ENCODE data around the gene ANXA2R. TPM values are rescaled to one million over a fixed set of nuclear protein-coding genes. Genes with fewer than 3 reads are reported as not detected.
A peak's percentile ranks its signal among the peaks of the same experiment; 100 is the strongest.
"Not testable (repeated sequence)": the region's sequence is repeated elsewhere in the genome, so short reads cannot be mapped to it uniquely, and the experiment has no call there.

Gene ANXA2R
- total RNA-seq, 1 donor from 2014 or later, result 0.93 TPM

- H3K4me3 Mint-ChIP-seq, result peak overlapping the region; percentile 99
- peaks cover 22% of the 10 kb centered on the region for H3K36me3 Mint-ChIP-seq (ENCODE audit: low read depth)
- peaks cover 44% of the 10 kb centered on the region for H3K4me1 Mint-ChIP-seq (ENCODE audit: low read depth)
- no peak for DNase-seq (ENCODE audit: low spot score)
- intact Hi-C loops (cut with micrococcal nuclease), result loop anchor here (10.0 kb wide), 1 partner anchor 1737 kb away; the partner anchor contains the start of gene MRPS30
- H3K27me3 Mint-ChIP-seq (ENCODE audit: insufficient read depth), result no peaks in the 10 kb centered on the region
- H3K9me3 Mint-ChIP-seq, result no peaks in the 10 kb centered on the region
- H3K27ac Mint-ChIP-seq, result peak overlapping the region; percentile 100
These were observed 27.9 kb upstream of the ANXA2R start for GRCh38 chr5:43068037-43068436.

DNA sequence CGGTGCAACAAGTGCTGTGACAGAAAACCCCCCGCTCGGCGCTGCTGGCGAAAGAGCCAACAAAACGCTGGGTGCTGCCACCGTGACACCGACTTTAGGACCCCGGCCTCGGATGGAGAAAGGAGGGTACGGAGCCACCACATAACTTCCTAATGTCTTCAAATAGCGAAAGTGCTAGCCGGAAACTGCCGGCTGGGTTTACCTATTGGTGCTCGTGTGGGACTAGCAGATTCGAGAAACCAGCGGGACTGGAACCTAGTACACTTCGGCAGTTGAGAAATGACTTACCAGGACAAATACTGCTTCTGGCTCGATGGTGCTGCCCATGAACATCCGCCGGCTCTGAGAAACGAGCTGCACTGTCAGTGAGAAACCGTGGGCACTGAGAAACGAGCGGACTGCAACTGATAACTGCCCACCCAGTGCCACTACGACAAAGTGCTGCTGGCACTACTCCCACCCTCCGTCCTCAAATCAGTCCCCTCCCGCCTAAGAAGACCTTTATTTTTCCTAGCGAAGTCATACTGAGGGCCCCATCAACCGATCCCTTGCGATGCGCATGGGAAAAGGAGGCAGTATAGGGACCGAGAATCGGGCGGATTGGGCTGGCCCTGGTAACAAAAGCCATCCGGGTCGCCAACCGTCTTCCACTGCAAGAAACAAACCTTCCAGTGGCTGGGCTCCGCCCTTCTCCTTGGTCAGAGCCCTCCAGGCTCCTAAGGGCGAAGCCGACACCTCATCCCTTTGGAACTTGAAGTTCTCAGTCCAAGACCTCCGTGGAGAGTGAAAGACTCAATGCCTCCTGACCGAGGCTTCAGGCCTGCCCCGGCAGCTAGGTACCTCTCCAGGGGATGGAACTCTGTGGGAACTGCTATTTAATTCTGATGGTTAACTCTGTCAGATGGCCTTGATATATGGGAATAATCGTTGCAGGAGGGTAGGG is 27.0 kb upstream of the ANXA2R start:
- DNase-seq (ENCODE audit: low spot score), result peak; percentile 78
- Mint-ChIP-seq H3K27ac (peak overlapping the region; percentile 100), H3K4me1 (ENCODE audit: low read depth) (peaks cover 47% of the 10 kb centered on the region), H3K4me3 (peak overlapping the region; percentile 99), H3K36me3 (ENCODE audit: low read depth) (peaks cover 20% of the 10 kb centered on the region), H3K27me3 (ENCODE audit: insufficient read depth) (peaks cover 3% of the 10 kb centered on the region), H3K9me3 (no peaks in the 10 kb centered on the region)
- intact Hi-C loops (cut with micrococcal nuclease), result loop anchor here (1.0 to 10.0 kb wide), 11 partner anchors 7 to 1738 kb away; partner anchors contain the start of genes C5orf34, HMGCS1, MRPS30 and NIM1K

GRCh38 chr5:43065948-43066798 is 26.1 kb upstream of the ANXA2R start:
- peak overlapping the region; percentile 100 for H3K27ac Mint-ChIP-seq
- peaks cover 20% of the 10 kb centered on the region for H3K36me3 Mint-ChIP-seq (ENCODE audit: low read depth)
- peaks cover 48% of the 10 kb centered on the region for H3K4me1 Mint-ChIP-seq (ENCODE audit: low read depth)
- no peaks in the 10 kb centered on the region for H3K9me3 Mint-ChIP-seq
- H3K27me3 Mint-ChIP-seq (ENCODE audit: insufficient read depth), result peaks cover 3% of the 10 kb centered on the region
- DNase-seq (ENCODE audit: low spot score), result peak; percentile 68
- H3K4me3 Mint-ChIP-seq, result peak overlapping the region; percentile 99
- intact Hi-C loops (cut with micrococcal nuclease), result loop anchor here (1.0 to 10.0 kb wide), 13 partner anchors 8 to 1739 kb away; partner anchors contain the start of genes C5orf34, MRPS30, NIM1K and NNT

DNA sequence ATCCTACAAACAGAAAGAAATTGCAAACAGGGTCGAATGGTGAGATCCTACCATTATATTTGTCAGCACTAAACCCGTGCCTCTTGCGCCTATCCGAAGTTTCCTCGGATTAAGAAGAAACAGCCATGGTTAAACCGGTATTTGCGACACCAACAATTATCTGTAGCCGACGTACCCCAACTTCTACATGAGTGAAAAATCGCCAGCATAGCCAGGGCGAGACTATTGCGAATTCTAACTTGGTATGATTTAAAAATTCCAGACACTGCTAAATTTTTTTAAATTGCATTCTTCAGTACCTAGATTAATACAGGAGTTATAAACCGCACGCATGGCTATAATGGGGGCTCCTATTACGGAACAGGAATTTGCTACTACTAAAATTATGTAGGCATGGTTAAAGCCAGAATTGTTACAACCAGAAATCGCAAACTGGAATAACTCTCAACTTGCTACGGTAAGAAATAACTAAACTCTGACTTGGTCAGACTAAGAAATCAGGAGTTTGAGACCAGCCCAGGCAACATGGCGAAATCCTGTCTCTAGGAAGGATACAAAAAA is 25.3 kb upstream of the ANXA2R start:
- DNase-seq (ENCODE audit: low spot score), result no peak
- intact Hi-C loops (cut with micrococcal nuclease), result loop anchor here (1.0 to 10.0 kb wide), 5 partner anchors 47 to 1739 kb away; partner anchors contain the start of genes MRPS30 and TMEM267
- Mint-ChIP-seq H3K4me1 (ENCODE audit: low read depth) (peaks cover 42% of the 10 kb centered on the region), H3K27ac (peak overlapping the region; percentile 100), H3K4me3 (peak overlapping the region; percentile 99), H3K36me3 (ENCODE audit: low read depth) (peaks cover 15% of the 10 kb centered on the region), H3K27me3 (ENCODE audit: insufficient read depth) (peaks cover 3% of the 10 kb centered on the region), H3K9me3 (no peaks in the 10 kb centered on the region)

DNA sequence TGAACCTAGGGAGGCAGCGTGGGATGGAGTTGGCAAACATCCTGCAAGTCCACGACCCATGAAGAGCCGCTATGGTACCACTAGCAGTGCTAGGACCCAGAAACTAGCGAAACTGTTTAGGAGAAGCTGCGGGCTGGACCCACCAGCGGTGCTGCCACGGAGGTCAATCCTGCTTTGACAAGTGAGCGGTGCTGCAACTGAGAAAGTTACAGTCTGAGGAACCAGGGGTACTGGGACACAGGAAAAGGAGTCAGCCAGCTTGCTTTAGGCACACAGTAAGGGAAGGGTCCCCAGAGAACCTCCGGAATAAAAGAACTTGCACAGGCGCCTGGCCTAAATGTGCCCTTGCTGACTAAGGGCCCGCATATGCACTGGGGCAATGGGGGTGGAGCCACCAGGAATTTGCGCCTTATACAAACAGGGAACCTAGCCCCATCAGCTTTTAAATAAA is 23.6 kb upstream of the ANXA2R start:
- Mint-ChIP-seq H3K27ac (no peak overlapping the region), H3K4me1 (ENCODE audit: low read depth) (peaks cover 29% of the 10 kb centered on the region), H3K4me3 (no peak overlapping the region), H3K9me3 (peaks cover 3% of the 10 kb centered on the region), H3K36me3 (ENCODE audit: low read depth) (peaks cover 13% of the 10 kb centered on the region), H3K27me3 (ENCODE audit: insufficient read depth) (peaks cover 3% of the 10 kb centered on the region)
- no peak for DNase-seq (ENCODE audit: low spot score)
- intact Hi-C loops (cut with micrococcal nuclease), result loop anchor here (1.0 to 10.0 kb wide), 5 partner anchors 21 to 1741 kb away; partner anchors contain the start of genes MRPS30 and TMEM267

- DNase-seq (ENCODE audit: low spot score), result no peak
- Mint-ChIP-seq H3K27ac (no peak overlapping the region), H3K36me3 (ENCODE audit: low read depth) (peaks cover 7% of the 10 kb centered on the region), H3K27me3 (ENCODE audit: insufficient read depth) (peaks cover 6% of the 10 kb centered on the region), H3K4me1 (ENCODE audit: low read depth) (peaks cover 16% of the 10 kb centered on the region), H3K9me3 (peaks cover 6% of the 10 kb centered on the region), H3K4me3 (no peak overlapping the region)
- intact Hi-C loops (cut with micrococcal nuclease), result loop anchor here (10.0 kb wide), 1 partner anchor 1743 kb away; the partner anchor contains the start of gene MRPS30
These were observed 21.4 kb upstream of the ANXA2R start for GRCh38 chr5:43061352-43062075.

DNA sequence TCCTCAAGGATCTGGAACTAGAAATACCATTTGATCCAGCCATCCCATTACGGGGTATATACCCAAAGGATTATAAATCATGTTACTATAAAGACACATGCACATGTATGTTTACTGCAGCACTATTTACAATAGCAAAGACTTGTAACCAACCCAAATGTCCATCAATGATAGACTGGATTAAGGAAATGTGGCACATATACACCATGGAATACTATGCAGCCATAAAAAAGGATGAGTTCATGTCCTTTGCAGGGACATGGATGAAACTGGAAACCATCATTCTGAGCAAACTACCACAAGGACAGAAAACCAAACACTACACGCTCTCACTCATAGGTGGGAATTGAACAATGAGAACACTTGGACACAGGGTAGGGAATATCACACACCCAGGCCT is 19.9 kb upstream of the ANXA2R start:
- Mint-ChIP-seq H3K27me3 (ENCODE audit: insufficient read depth) (peaks cover 12% of the 10 kb centered on the region), H3K4me1 (ENCODE audit: low read depth) (peaks cover 14% of the 10 kb centered on the region), H3K9me3 (peaks cover 20% of the 10 kb centered on the region)
- H3K4me3 Mint-ChIP-seq; DNase-seq (ENCODE audit: low spot score); H3K36me3 Mint-ChIP-seq (ENCODE audit: low read depth); H3K27ac Mint-ChIP-seq: not testable (repeated sequence)
- intact Hi-C loops (cut with micrococcal nuclease), result loop anchor here (10.0 kb wide), 1 partner anchor 1745 kb away; the partner anchor contains the start of gene MRPS30

DNA sequence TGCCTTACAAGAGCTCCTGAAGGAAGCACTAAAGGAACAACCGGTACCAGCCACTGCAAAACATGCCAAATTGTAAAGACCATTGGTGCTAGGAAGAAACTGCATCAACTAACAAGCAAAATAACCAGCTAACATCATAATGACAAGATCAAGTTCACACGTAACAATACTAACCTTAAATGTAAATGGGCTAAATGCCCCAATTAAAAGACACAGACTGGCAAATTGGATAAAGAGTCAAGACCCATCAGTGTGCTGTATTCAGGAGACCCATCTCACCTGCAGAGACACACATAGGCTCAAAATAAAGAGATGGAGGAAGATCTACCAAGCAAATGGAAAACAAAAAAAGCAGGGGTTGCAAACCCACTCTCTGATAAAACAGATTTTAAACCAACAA is 15.0 kb upstream of the ANXA2R start:
- H3K4me3 Mint-ChIP-seq; DNase-seq (ENCODE audit: low spot score); H3K27ac Mint-ChIP-seq; H3K4me1 Mint-ChIP-seq (ENCODE audit: low read depth); intact Hi-C loops (cut with micrococcal nuclease): not testable (repeated sequence)
- Mint-ChIP-seq H3K27me3 (ENCODE audit: insufficient read depth) (peaks cover 10% of the 10 kb centered on the region), H3K9me3 (peaks cover 26% of the 10 kb centered on the region), H3K36me3 (ENCODE audit: low read depth) (peaks cover 12% of the 10 kb centered on the region)

- DNase-seq (ENCODE audit: low spot score), result no peak
- H3K4me3 Mint-ChIP-seq, result no peak overlapping the region
- H3K4me1 Mint-ChIP-seq (ENCODE audit: low read depth), result peaks cover 12% of the 10 kb centered on the region
- intact Hi-C loops (cut with micrococcal nuclease), result no loop called here
- peaks cover 8% of the 10 kb centered on the region for H3K36me3 Mint-ChIP-seq (ENCODE audit: low read depth)
- no peak overlapping the region for H3K27ac Mint-ChIP-seq
- peaks cover 7% of the 10 kb centered on the region for H3K27me3 Mint-ChIP-seq (ENCODE audit: insufficient read depth)
- peaks cover 19% of the 10 kb centered on the region for H3K9me3 Mint-ChIP-seq
These were observed 11.6 kb upstream of the ANXA2R start for GRCh38 chr5:43051684-43052083.

DNA sequence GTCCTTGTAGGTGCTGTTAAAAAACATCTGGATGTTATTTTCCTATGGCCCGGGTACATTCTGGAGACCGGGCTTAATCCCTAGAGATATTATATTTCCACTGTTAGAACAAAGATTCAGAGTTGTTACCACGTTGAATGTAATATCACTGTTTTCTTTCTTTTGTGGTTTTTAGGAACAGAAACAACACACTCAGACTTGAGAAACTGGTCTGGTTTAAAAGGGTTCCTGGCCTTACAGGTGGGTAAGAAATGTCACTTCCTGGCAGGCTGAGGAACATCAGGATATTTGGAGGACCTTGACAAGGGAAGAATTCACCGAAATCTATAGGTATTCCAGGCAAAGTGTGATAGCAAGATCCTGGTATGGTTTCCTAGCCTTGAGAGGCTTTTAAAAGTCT is 10.3 kb upstream of the ANXA2R start:
- no peak for DNase-seq (ENCODE audit: low spot score)
- Mint-ChIP-seq H3K9me3 (peaks cover 9% of the 10 kb centered on the region), H3K27ac (no peak overlapping the region), H3K27me3 (ENCODE audit: insufficient read depth) (peaks cover 2% of the 10 kb centered on the region), H3K4me1 (ENCODE audit: low read depth) (peaks cover 12% of the 10 kb centered on the region), H3K36me3 (ENCODE audit: low read depth) (peaks cover 8% of the 10 kb centered on the region), H3K4me3 (no peak overlapping the region)
- intact Hi-C loops (cut with micrococcal nuclease), result no loop called here

DNA sequence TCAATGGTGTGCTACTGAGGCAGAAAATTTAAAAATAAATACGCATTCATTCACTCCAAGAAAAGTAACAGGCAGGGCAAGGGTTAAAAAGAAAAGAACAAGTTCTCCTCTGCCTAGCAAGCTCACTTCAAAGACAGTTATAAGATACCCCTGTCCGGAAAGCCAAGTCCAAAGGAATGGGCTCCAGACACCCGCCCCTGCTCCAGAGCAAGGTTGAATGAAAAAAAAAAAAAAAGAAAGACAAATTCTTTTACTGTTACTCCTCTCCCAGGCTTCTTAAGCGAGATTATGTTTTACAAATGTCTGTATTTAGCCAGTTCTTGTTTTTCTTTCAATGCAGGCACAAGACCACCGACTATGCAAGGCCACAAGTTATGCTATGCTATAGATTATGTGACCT is 9.1 kb upstream of the ANXA2R start:
- intact Hi-C loops (cut with micrococcal nuclease), result no loop called here

More for the DNA sequence above, 9.1 kb upstream of the ANXA2R start:
- Mint-ChIP-seq H3K4me1 (ENCODE audit: low read depth) (peaks cover 12% of the 10 kb centered on the region), H3K27ac (no peak overlapping the region), H3K9me3 (peaks cover 1% of the 10 kb centered on the region), H3K36me3 (ENCODE audit: low read depth) (peaks cover 6% of the 10 kb centered on the region), H3K4me3 (no peak overlapping the region), H3K27me3 (ENCODE audit: insufficient read depth) (peaks cover 1% of the 10 kb centered on the region)
- DNase-seq (ENCODE audit: low spot score), result no peak
